Embryonic facial prominence (tissue), 1 donor: ENCODE measurements around the gene CCDC85C.

Experiments
- DNase-seq: peaks from one replicate; pipeline ENCODE4 v3.0.0-alpha.2; 2016; ENCODE audit errors: extremely low spot score

CCDC85C gene

DNA sequence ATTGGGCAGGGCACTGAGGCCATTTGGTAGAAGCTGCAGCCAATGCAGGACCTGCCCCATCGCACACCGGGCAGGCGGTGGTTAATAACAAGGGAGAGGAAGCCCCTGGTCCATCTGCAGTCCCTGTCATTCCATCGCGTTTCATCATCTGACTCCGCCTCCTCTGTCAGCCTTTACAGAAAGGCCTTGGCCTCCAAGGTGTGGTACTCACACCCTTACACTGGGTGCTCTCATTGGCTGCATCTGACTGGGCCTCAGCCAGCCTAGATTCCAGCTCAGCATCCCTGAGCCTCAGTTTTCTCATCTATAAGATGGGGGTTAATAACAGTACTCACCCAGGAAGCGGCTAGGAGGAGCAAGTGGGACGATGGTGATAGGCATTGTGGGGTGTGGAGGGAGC, 26.2 kb upstream of the CCDC85C start:
- DNase-seq: no peak

DNA sequence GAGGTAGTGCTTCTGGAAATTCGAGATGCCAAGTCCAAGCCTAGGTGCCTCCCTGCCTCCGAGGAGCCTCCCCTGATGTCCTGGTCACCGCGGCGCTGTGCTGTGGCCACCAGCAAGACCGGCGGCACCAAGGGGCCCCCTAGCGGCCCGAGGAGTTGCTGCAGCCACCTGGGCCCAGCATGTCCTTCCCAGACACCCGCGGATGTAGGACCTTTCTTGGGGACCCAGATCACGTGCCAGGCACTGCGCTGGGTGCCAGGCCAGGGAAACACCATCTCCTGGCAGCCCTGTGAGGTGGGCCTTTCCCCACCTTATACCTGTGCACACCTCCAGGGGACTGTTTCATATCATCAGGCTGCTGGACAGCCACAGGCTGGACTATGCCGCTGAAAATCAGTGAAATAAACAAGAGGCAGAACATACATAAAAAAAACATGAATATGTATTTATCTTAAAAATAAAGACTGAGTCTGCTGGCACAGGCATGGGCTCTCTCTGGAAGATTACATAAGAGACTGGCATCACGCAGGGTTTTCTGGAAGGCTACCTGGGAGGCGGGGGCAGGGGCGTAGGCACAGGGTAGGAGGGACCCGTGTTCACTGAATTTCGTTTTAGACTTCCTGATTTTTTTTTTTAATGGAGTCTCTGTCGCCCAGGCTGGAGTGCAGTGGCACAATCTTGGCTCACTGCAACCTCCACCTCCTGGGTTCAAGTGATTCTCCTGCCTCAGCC, 25.0 kb upstream of the CCDC85C start:
- no peak for DNase-seq

DNA sequence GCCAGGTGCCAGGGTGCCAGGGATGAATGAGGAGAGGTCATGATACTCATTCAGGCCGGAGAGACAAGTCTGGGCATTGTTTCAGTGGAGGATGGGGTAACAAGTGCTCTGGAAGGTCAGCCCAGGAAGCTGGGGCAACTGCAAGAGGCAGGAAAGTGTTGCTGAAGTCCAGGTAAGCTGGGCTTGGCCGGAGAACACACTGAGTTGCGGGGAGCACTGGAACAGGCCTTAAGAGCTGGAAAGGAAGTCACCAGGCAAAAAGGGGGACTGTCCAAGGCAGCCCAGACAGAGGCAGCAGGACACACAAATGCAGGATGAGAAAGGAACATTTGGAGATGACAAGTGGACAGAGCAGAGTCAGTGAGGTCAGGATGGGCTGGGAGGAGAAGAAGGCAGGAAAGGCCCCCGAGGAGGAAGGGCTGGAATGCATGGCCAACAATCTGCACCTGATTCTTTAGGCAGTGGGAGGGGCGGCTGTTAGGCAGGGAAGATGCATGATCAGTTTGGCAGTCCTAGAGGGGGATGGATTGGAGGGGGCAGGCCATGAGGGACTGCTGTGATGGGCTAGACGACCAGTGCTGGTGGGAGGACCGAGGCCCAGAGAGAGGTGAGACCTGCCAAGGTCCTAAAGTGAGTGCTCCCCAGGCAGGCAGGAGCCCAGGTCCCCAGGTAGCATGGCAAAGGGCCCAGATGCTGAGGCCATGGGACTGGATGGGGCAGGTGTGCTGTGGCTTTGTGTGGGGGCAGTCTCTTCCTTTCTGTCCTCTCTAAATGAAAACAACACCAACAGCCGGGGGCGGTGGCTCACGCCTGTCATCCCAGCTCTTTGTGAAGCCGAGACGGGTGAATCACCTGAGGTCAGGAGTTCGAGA, 23.7 kb upstream of the CCDC85C start:
- no peak for DNase-seq

DNA sequence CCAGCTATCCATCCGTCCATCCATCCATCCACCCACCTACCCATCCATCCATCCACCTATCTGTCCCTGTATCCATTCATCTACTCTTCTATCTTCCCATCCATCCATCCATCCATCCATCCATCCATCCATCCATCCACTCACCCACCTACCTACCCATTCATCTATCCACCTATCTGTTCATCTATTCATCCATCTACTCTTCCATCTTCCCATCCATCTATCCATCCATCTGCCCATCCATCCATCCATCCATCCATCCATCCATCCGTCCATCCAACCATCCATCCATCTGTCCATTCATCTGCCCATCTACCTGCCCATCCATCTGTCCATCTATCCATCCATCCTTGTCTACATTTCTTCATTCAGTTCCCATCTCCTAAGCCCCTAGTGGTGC, 23.1 kb upstream of the CCDC85C start:
- no peak for DNase-seq

GRCh38 chr14:99626041-99626648, 22.1 kb upstream of the CCDC85C start:
- DNase-seq: no peak

- DNase-seq: no peak
These were observed 21.5 kb upstream of the CCDC85C start for GRCh38 chr14:99625476-99625875.

GRCh38 chr14:99624971-99625370, 21.0 kb upstream of the CCDC85C start:
- DNase-seq: no peak

DNA sequence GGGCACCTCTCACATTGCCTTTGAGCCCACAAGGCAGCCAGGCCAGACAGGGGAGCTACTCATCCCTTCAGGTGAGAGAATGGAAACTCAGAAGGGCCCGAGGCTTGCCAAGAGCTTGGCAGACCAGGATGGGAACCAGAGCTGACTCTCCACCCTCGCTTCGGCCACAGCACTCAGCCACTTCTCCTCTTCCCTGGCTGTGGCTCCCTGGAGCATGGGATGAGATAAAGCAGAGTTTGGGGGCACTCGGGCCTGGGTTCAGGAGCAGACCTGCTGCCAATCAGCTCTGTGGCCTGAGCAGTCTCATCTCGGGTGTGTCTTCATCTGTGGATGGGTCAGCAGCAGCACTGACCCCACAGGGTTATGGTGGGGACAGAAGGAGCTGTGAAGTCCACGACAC, 20.0 kb upstream of the CCDC85C start:
- no peak for DNase-seq

DNA sequence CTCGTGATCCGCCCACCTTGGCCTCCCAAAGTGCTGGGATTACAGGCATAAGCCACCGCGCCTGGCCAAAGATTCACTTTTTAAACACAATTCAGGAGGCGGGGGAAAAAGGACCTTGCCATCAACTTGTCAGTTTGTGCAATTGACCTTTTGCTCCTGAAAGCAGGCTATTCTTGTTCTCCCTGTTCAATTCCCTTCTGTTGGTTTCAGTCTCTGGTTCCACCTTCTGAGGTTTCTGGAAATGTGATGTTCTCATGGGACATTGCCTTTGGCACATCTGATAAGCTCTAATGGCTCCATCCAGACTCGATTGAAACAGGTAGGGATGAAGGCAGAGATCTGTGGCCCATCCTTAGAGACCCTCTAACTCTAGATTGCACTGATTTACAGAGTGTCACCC, 17.9 kb upstream of the CCDC85C start:
- DNase-seq: no peak

- DNase-seq: no peak
These were observed 16.1 kb upstream of the CCDC85C start for GRCh38 chr14:99619835-99620834.

- no peak for DNase-seq
These were observed 13.1 kb upstream of the CCDC85C start for GRCh38 chr14:99616832-99617800.

DNA sequence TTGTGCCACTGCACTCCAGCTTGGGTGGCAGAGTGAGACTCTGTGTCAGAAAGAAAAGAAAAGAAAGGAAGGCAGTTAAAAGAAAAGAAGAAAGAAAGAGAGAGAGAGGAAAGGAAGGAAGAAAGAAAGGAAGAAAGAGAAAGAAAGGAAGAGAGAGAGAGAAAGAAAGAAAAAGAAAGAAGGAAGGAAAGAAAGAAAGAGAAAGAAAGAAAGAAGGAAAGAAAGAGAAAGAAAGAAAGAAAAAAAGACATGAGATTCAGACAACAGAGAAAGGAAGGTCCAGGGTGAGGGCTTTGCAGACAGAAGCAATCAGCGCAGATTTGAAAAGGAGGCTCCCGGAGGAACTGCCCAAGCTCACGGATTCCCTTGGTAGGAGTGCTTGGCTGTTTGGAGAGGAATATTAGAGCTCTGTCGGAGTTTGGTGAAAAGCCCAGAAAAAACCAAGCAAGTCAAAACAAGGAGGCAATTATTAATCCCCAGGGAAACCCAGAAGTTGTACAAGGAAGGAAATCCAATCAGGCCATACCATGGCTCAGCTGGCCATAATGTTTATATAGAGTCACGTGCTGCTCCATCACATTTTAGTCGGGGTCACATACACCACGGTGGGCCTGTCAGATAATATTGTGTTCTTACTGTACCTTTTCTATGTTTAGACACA, 11.6 kb upstream of the CCDC85C start:
- no peak for DNase-seq

- DNase-seq: no peak
These were observed 8.8 kb upstream of the CCDC85C start for GRCh38 chr14:99612738-99613330.

DNA sequence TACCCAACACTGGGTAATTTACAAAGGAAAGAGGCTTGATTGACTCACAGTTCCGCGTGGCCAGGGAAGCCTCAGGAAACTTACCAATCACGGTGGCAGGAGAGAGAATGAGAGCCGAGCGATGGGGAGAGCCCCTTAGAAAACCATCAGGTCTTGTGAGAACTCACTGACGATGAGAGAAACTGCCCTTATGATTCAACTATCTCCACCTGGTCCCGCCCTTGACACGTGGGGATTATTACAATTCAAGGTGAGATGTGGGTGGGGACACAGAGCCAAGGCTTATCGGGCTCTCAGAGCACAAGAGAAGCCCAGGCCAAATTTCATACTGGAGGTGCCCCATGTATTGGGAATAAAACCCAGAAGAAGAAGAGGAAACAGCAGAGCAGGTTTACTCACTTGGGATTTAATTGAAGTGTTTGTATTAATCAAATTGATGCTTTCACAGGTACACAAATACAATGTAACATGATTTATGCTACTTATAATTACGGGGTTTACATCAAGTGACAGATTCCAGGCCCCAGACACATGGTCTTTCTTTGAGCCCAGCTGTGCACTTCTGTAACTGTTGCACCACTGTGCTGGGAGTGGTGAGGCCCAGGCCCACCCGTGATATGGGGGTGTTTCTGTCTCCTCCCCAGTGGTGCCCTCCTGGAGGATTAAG, 8.2 kb upstream of the CCDC85C start:
- DNase-seq: no peak

- DNase-seq: no peak
These were observed 7.6 kb upstream of the CCDC85C start for GRCh38 chr14:99611646-99612045.

DNA sequence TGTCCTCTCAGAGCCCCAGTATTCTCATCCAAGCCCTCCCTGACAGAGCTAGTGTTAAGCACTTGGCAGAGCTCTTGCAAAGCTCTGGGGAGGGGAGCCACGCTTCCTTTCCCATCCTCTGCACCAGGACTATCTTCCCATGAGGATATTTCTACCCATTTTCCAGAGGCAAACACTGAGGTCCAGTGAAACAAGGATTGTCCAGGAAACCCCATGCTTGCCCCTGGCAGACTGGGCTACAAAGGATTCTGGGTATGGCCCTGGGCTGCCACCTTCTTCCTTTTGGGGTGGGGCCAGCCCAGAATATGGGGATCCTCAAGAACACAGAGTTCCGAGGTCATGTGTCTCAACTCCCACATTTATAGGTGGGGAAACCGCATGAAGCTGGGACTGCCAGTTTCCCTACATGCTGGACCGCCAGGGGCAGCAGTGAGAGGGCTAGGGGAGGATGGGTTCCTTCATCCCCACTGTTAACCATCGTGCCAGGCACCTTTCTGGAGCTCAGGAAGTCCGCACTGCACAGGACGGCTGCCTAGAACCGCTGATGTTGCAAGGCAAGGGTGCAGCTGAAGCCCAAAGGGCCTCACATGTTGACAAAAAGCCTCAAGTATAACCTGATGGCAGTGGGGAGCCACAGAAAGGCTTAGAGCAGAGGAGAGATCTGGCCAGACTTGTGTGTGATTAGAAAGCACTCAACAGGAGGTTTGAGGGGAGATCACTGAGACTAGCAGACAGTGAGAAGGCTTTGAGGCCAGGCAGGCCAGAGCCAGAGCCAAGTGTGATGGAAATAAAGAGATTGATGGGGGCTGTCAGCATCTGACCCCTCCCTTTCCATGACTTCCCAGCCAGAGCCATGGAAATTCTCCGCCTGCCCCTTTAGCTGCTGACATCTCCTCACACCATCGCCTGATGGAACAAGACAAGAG, 5.5 kb upstream of the CCDC85C start:
- DNase-seq: no peak

- no peak for DNase-seq
These were observed 4.6 kb upstream of the CCDC85C start for GRCh38 chr14:99608591-99608990.

- DNase-seq: no peak
These were observed 2.4 kb upstream of the CCDC85C start for GRCh38 chr14:99606359-99606758.
